Omental fat pad (tissue), 4 donors: ENCODE results near the gene AFF3. TPM values are rescaled to one million over a fixed set of nuclear protein-coding genes. Genes with fewer than 3 reads are reported as not detected.
A peak's percentile ranks its signal among the peaks of the same experiment; 100 is the strongest.

Experiments used
- ATAC-seq: fragments of 150-250 bp; one replicate; pipeline ENCODE4 v1.9.1; 2016; ENCODE audit warnings: mild to moderate bottlenecking, moderate library complexity; ENCODE audit not compliant: low FRiP score
- DNase-seq: peaks from one replicate; pipeline ENCODE4 v3.0.0-alpha.2; 2019; ENCODE audit warnings: low spot score
- total RNA-seq, 4 donors: library from RNA; depleted of rRNA; stranded (reverse); fragments of >200 nt; gene quantifications; one replicate each; pipeline ENCODE4 v1.1.0, GENCODE V29; 2016
- TF ChIP-seq, protein P1 (sequence below), 3 donors: fragments of 450-650 bp; IDR thresholded peaks; one replicate each; pipeline ENCODE4 v1.5.1; 2016 to 2017; ENCODE audit warnings: antibody characterized with exemption in 3 of 3, mild to moderate bottlenecking in 3 of 3, moderate library complexity in 2 of 3

The AFF3 gene
- total RNA-seq, 4 donors from 2014 or later = 1.4 to 6.0 (median 2.7) TPM

DNA sequence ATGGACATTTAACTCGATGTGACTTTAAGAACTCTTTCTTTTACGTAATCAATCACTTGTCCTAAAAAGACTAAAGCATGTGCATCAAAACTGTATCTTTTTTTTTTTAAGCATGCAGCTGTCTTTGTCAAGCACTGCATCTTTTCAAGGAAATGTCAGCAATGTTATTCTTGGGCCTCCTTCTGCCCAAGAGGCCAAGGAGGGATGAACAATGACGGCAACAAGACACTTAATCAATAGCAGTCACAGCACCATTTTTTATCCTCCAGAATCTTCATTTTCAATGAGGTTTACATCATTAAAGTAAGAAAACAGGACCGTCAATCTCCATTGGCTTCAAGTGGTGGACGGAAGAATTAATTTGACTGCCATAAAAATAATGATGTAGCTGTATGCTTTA lies 253.8 kb downstream of the AFF3 start:
- TF ChIP-seq, protein P1, sequence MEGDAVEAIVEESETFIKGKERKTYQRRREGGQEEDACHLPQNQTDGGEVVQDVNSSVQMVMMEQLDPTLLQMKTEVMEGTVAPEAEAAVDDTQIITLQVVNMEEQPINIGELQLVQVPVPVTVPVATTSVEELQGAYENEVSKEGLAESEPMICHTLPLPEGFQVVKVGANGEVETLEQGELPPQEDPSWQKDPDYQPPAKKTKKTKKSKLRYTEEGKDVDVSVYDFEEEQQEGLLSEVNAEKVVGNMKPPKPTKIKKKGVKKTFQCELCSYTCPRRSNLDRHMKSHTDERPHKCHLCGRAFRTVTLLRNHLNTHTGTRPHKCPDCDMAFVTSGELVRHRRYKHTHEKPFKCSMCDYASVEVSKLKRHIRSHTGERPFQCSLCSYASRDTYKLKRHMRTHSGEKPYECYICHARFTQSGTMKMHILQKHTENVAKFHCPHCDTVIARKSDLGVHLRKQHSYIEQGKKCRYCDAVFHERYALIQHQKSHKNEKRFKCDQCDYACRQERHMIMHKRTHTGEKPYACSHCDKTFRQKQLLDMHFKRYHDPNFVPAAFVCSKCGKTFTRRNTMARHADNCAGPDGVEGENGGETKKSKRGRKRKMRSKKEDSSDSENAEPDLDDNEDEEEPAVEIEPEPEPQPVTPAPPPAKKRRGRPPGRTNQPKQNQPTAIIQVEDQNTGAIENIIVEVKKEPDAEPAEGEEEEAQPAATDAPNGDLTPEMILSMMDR (IDR thresholded peaks at IDR 0.05) = no peak
- DNase-seq = no peak
- ATAC-seq = no peak

DNA sequence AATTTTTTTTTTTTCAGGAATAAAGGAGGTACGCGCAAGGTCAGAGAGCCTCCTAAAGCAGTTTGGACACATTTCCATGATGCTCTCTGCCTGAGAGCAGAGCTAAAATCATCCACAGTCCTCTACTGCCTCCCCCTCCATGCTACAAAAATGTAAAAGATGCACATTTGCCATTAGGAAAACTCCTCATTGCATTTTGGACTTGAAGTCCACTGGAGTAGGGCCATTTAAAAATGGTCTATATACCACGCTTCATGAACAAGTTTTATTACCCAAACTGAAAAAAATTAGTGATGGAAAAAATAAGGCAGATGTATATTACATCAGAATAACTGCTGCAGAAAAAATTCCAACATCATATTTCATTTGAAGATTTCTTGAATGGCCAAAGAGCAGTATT lies 256.0 kb downstream of the AFF3 start:
- ATAC-seq (no peak), DNase-seq (no peak)
- TF ChIP-seq, protein P1 (IDR thresholded peaks at IDR 0.05) = no peak

DNA sequence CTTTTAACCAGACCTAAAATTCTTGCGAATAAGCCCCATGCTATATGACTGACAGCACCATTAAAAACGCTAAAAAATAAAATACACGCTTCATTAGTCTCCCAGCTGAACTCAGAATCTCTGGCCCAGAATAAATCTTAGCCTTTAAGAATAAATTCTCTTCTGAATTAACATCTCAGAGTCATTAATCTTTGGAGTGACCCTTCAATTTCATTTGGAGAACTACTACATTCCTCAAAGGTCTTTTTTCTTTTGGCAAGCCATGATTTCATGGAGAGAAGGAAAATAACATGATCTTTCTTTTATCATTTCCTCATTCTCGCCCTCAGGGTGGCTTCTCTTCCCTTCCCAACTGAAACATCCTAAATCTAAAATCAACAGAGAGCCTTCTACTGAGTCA lies 259.0 kb downstream of the AFF3 start:
- ATAC-seq = no peak
- no peak for DNase-seq
- TF ChIP-seq, protein P1 (IDR thresholded peaks at IDR 0.05) = no peak

DNA sequence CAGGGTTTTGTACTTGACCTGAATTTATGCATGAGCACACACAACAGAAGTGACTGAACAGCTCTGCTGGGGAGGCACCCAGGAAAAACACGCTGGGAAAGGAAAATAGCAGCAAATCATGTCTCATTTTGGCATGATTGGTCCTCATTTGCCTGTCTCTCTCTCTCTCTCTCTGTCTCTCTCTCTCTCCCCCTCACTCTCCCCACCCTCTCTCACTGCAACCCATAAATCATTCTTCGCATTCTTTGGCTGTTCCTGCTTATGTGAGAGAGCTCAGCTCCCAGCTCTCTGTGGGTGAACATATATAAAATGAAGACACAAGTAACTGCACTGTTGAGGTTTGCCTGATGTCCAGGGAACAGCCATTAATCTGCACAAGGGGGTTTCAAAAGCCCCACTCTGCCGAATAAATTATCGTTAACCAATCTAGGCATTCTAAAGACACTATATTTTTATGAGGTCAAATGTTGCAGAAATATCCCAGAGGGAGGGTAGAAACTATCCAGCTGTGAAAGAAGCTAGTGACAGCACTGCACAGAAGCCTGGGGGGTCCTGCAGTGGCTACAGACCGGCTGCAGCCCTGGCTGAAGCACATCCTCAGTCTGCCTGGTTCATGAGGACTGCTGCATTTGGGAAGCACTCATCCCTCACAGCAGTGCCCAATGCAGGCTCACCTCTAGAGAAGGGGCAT lies 260.3 kb downstream of the AFF3 start:
- DNase-seq (no peak), ATAC-seq (peak; percentile 28)
- TF ChIP-seq, protein P1 (IDR thresholded peaks at IDR 0.05) = no peak

DNA sequence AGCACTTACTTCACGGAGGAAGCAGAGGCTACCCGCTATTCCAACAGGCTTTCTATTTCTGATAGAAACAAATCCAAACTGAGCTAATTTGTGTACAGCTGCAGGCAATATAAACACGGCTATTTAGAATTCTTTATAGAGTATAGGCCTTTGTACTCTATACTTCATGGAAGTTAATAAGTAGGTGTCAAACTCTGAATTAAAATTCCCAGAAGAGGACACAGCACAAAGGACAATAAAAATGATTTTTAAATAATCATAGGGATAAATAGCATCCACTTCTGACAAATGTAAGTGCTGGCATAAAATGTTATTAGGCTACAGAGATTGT lies 261.5 kb downstream of the AFF3 start:
- no peak for ATAC-seq
- TF ChIP-seq, protein P1 (IDR thresholded peaks at IDR 0.05) = no peak
- no peak for DNase-seq

DNA sequence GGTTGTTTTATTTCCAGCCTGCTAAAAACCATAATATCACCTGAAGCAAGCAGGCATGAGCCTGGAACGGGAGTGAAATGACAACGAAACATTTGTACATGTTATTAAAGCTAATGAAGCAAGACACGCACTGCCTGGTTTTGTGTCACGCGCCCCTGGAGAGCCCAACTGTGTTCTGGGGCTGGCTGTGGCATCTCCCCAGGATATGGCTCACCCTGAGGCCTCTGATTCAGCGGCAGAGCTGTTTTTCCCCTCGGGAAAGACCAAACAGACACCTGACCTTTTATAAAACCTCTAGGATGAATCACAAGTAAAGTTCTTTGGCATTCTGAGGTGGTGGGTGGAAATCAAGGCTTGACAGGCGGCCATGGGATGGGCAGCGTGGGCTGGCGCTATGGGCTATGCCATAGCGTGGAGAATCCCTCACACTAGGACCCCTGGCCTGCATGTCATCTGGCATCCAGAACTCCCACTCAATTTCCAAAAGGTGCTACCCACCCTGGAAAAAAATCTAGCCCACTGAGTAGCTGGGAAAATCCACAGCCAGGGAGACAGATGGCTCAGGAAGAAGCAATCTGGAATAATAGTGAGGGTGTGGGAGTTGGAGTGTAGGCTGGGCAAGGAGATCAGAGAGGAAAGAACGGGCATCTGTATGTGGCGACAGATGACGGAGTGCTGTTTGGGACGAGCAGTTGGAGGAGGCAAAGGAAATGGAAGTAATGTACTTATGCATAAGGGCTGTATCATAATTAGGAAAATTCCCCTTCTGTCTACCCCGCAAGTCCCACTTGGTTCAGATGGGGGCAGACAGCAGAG lies 262.0 kb downstream of the AFF3 start:
- TF ChIP-seq, protein P1 (IDR thresholded peaks at IDR 0.05) = no peak
- ATAC-seq (peak; percentile 82), DNase-seq (no peak)

DNA sequence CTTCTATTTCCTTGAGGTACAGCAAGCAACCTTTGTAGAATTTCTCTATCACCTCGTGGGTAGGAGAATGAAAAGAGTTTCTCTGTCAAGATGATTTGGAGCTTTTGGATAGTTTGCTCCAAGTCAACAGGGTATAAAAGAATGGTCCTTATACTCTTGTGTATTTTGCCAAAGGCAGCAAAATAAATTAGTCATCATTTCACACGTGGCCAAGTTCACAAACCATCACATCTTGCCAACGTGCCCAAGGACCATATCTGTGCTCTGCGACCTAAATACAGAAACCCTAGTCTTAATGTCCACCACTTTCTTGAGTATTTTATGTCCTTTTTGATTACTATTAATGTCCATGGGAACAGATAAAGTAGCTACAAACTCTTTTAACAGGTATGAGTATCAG lies 262.9 kb downstream of the AFF3 start:
- TF ChIP-seq, protein P1 (IDR thresholded peaks at IDR 0.05) = no peak
- no peak for DNase-seq

More for the DNA sequence above, 262.9 kb downstream of the AFF3 start:
- no peak for ATAC-seq
